CD1c-positive myeloid dendritic cell (primary cell): ENCODE results near the gene STX12.
A peak's percentile ranks its signal among the peaks of the same experiment; 100 is the strongest.
"Not testable (repeated sequence)": the region's sequence is repeated elsewhere in the genome, so short reads cannot be mapped to it uniquely, and the experiment has no call there.

Experiments used
- DNase-seq: peaks from one replicate; pipeline ENCODE4 v3.0.0-alpha.2; 2016; ENCODE audit errors: extremely low spot score

Gene STX12

GRCh38 chr1:27830621-27831440 lies 57.8 kb downstream of the STX12 start, which contains the start of gene PPP1R8:
PPP1R8 (plus strand) TSS chr1:27830782; CDS start chr1:27830836, 54 bp downstream.
- peak; percentile 96 for DNase-seq

- no peak for DNase-seq
Observed at GRCh38 chr1:27831568-27832410, 58.8 kb downstream of the STX12 start.

GRCh38 chr1:27832762-27833161 lies 59.7 kb downstream of the STX12 start:
- no peak for DNase-seq

DNA sequence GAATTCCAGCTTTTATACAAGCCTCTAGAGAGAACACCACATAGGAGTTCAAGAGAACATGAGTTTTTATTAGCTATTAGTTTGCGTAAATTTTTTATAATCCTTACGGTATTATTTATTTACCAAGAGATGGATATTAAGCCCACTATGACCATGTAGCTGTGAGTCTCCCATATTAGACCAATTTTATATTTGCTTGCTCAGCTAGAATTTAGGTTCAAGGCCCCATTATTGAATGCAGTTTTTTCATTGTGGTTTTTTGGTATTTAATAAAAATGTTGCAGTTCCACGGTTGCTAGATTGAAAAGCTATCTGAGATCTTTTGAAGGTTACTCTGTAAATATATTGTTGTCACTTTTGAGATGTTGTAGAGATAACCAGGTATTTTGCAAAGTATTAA lies 60.5 kb downstream of the STX12 start:
- no peak for DNase-seq

GRCh38 chr1:27835046-27835445 lies 62.0 kb downstream of the STX12 start:
- DNase-seq = no peak

DNA sequence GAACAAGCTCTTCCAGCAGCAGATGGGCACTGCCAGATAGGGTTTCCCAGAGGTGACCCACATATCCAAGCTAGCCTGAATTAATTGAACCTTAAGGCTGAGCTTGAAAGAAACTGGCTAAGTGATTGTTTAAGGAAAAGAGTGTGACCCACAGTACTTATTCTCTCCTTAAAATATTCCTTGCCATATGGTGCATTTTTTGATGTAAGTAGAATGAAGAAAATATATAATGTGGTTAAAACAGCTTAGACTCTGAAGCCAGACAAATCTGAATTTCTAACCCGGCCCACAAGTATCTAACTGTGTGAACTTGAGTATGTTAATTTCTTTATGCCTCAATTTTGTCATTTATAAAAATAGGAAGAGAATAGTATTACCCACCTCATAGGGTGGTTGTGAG lies 62.5 kb downstream of the STX12 start:
- DNase-seq = no peak

- DNase-seq = no peak
Observed at GRCh38 chr1:27849951-27850350, 76.9 kb downstream of the STX12 start.

- no peak for DNase-seq
Observed at GRCh38 chr1:27855085-27855484, 82.1 kb downstream of the STX12 start.

- no peak for DNase-seq
Observed at GRCh38 chr1:27856561-27857343, 83.7 kb downstream of the STX12 start.

DNA sequence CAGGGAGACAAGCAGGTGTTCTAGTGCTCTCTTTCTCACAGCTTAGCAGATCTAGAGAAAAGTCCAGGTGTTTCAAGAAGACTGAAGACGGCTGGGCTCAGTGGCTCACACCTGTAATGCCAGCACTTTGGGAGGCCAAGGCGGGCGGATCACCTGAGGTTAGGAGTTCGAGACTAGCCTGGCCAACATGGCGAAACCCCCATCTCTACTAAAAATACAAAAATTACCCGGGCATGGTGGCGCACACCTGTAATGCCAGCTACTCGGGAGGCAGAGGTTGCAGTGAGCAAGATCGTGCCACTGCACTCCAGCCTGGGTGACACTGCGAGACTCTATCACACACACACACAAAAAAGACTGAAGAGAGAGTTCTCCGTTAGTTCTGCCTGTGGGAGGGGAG lies 84.5 kb downstream of the STX12 start:
- not testable (repeated sequence) for DNase-seq

DNA sequence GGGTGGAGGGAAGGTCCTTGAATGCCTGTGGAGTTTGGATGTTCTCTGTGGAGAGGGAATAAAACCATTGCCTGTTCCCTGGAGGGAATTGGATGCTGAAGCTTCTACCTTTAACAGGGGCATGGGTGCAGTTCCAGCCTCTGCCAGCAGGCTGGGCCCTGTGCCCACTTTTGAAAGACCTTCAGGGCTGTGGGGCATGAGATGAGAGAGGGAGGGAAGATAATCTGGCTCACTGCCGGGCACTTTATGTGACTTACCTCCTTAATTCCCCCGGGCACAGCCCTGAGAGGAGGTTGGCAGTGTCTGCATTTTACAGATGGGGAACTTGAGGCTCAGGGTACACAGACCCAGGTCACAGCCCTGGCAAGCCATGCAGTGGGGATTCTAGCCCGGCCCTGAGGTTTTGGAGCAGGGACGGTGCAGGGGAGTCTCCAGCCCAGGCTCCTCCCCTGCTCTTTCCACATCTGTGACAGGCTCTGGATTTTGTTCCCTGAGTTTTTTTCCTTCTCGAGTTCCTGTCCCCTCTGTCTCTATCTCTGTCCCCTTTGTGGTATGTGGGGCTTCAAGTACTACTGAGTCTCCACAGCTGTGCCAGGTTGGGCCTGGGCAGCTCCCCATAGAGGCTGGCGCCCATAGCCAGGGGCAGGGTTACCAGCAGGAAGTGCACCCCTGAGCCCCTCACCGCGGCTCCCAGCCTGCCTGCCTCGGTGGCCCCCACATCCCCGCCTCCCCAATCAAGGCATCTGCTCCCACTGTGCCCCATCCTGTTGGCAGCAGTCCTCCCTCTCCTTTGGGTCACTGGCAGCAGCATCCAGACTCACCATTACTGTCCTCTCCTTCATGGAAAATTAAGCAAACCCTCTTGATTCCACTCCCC lies 85.3 kb downstream of the STX12 start:
- DNase-seq = peak; percentile 91

GRCh38 chr1:27858949-27859576 lies 86.0 kb downstream of the STX12 start:
- DNase-seq = no peak

DNA sequence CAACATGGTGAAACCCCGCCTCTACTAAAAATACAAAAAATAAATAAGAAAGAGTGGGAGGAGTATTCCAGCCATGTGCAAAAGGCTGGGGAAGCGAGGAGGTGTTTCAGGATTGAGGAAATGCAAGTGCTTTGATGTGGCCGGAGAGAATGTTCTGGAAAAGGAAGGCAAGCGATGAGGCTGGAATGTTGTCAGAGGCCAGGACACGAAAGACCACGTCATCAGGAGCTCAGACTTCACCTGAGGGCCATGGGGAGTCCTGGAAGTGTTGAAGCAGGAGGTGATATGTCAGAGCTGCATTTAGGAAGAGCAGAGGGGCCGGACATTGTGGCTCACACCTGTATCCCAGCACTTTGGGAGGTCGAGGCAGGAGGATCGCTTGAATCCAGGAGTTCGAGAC lies 88.4 kb downstream of the STX12 start:
- DNase-seq = no peak

- no peak for DNase-seq
Observed at GRCh38 chr1:27862004-27862403, 89.0 kb downstream of the STX12 start.

- DNase-seq = peak; percentile 96
Observed at GRCh38 chr1:27862671-27863537, 89.9 kb downstream of the STX12 start.

DNA sequence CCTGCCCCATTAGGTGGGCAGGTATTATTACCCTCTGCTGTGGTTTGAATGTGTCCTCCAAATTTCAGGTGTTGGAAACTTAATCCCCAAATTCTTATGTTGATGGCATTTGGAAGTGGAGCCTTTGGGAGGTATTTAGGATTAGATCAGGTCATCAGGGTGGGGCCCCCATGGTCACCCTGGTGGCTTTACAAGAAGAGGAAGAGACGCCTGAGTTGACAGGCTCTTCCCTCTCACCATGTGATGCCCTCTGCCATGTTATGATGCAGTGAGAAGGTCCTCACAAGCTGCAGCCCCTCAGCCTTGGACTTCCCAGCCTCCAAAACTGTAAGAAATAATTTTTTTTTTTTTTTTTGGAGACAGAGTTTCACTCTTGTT lies 90.5 kb downstream of the STX12 start:
- DNase-seq = peak; percentile 89

GRCh38 chr1:27864264-27864895 lies 91.4 kb downstream of the STX12 start:
- peak; percentile 89 for DNase-seq

DNA sequence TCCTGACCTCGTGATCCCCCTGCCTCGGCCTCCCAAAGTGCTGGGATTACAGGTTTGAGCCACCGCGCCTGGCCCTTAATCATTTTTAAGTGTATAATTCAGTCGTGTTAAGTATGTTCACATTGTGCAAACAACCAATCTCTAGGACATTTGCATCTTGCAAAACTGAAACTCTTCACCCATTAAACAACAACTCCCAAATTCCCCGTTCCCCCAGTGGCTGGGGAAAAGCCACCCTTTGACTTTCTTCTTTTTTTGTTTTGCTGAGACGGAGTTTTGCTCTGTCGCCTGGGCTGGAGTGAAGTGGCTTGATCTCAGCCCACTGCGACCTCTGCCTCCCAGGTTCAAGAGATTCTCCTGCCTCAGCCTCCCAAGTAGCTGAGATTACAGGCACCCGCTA lies 92.8 kb downstream of the STX12 start:
- no peak for DNase-seq

DNA sequence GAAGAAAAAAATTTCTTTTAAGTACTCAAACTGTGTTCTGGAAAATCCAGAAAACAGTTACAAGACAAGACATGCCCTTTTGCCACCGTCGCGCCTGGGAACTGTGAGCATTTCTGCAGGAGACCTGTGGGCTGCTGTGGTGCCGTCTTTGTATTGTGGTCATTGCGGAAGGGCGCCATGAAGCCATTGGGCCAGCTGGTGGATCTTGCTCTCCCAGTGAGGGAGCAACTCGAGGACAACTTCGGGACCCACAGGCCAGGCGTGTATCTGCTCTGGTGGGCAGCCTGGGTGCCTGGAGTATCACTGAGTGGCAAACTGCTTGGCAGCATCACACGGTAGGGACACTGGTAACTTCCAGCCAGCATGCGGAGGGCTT lies 95.5 kb downstream of the STX12 start:
- DNase-seq = no peak
